Fibroblast of villous mesenchyme (primary cell): ENCODE results near the gene TMUB2. TPM values are rescaled to one million over a fixed set of nuclear protein-coding genes. Genes with fewer than 3 reads are reported as not detected.

Experiments used
- DNase-seq: peaks from one replicate; pipeline ENCODE4 v3.0.0-alpha.2; 2010; ENCODE audit warnings: low read depth
- H3K4me3 ChIP-seq: 2 replicates; pipeline ENCODE4 v1.5.1; 2011; ENCODE audit warnings: low read depth, mild to moderate bottlenecking, low read length
- total RNA-seq: library from RNA; depleted of rRNA; stranded (reverse); fragments of >200 nt; gene quantifications from 2 replicates; pipeline ENCODE4 v1.2.3, GENCODE V29; 2012
- TF ChIP-seq, protein P1 (sequence below): IDR thresholded peaks from 2 replicates; pipeline ENCODE4 v1.5.1; 2012; ENCODE audit warnings: low read depth, mild to moderate bottlenecking, low read length; ENCODE audit not compliant: insufficient read depth

The TMUB2 gene
- total RNA-seq, 1 donor, result 28.1 TPM

DNA sequence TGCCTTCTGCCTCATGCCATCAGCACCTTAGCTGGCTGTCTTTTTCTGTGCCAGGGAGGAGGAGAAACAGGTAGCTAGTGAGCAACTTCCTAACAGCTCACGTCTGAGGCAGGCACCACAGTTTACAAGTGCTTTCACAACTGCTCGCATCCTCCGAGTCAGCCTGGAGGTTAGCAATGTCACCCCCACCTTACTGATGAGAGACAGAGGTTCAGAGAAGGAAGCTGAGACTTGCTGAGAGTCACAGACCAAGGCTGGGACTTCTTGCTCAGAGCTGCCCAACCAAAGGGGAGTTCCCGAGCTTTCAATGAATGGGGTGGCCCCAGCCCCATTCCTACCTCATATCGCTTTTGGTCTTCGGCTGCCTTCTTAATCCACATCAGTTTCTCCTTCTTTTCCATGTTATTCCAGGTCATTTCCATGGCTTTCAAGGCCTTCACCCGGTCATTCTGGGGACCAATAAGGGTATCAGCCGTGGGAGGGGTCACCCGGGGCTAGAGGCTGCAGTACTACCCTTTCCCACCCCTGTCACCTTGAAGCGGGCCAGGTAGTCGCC lies 23.1 kb downstream of the TMUB2 start:
- no peak for DNase-seq
- TF ChIP-seq, protein P1, sequence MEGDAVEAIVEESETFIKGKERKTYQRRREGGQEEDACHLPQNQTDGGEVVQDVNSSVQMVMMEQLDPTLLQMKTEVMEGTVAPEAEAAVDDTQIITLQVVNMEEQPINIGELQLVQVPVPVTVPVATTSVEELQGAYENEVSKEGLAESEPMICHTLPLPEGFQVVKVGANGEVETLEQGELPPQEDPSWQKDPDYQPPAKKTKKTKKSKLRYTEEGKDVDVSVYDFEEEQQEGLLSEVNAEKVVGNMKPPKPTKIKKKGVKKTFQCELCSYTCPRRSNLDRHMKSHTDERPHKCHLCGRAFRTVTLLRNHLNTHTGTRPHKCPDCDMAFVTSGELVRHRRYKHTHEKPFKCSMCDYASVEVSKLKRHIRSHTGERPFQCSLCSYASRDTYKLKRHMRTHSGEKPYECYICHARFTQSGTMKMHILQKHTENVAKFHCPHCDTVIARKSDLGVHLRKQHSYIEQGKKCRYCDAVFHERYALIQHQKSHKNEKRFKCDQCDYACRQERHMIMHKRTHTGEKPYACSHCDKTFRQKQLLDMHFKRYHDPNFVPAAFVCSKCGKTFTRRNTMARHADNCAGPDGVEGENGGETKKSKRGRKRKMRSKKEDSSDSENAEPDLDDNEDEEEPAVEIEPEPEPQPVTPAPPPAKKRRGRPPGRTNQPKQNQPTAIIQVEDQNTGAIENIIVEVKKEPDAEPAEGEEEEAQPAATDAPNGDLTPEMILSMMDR, result no peak
- no peak overlapping the region for H3K4me3 ChIP-seq

DNA sequence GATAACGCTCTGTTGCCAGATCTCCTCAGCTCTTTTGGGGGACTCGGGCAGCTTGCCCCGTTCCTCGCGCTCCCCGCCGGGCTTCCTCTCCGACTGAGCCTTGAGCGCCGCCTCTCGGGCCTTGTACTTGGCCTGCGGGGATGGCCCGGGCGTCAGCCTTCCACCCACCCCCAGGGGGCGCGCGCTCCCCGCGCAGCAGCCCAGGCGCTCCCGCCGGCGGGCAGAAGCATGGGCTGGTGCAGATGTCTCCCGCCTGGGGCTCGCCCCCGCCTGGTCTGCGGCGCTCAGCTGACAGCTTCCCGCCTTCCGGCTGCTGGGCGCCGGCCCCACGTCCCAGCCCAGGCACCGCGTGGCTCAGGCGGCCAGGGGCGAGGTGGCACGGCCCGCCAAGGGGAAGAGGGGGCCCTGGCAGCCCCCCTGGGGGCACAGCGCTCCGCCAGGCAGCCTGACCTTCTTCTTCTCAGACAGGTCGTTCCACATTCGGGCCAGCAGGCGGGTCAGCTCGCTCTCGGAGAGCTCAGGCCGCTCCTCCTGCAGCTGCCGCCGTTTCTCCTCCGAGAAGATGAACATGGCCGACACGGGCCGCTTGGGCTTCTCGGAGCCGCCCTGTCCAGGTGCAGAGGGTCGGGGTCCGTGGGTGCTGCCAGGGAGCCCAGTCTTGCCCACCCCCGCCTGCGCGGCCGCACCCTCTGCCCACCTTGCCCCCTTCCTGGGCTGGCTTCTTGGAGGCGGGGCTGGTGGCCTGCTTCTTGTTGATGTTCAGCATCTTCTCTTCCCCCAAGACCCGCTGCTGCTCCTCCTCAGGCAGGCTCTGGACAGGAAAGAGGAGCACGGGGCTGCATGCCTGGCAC lies 23.8 kb downstream of the TMUB2 start:
- no peak overlapping the region for H3K4me3 ChIP-seq
- DNase-seq, result peak; percentile 91
- TF ChIP-seq, protein P1, result peak; percentile 99

DNA sequence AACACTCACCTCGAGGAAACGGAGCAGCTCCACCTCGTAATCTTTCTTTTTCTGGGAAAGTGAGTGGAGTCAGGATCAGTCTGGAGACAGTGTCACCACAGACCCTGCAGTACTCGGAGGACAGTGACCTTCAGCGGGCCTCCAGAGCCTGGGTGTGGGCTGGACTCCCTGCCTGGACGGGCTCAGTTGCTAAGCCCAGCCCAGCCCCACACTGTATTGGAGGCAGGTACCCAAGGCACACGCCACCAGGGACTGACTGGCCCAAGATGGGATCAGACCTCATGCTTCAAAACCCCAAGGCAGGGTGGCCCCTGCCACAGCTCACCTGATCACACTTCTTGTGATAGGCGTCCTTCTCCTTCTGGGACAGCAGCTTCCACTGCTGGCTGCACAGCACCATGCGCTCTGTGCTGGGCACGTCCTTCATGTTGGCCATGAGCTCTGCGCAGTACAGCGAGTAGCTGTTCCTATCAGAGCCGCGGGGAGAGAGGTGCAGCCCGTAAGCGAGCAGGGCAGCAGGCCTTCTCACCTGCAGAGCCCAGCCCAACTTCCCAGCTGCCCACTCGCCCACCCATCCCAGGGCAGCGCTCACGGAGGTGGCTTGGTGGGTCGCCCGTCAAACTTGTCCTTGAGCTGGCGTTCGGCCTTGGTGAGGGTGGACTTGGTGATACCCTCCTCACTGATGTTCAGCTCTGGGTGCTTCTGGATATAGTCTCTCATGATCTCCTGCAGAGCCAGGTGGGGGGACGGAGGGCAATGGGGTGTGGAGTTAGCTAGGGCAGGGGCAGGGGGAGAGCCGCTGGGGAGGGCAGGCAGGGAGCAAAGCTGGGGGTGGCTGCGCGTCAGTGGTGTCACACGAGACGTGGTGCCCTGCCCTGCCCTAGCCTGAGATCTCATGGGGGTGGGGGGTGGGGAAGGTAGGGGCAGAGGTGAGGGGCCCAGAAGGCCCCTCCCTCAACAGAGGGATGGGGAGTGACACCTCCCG lies 24.8 kb downstream of the TMUB2 start:
- TF ChIP-seq, protein P1, result no peak
- H3K4me3 ChIP-seq, result no peak overlapping the region
- DNase-seq, result no peak

DNA sequence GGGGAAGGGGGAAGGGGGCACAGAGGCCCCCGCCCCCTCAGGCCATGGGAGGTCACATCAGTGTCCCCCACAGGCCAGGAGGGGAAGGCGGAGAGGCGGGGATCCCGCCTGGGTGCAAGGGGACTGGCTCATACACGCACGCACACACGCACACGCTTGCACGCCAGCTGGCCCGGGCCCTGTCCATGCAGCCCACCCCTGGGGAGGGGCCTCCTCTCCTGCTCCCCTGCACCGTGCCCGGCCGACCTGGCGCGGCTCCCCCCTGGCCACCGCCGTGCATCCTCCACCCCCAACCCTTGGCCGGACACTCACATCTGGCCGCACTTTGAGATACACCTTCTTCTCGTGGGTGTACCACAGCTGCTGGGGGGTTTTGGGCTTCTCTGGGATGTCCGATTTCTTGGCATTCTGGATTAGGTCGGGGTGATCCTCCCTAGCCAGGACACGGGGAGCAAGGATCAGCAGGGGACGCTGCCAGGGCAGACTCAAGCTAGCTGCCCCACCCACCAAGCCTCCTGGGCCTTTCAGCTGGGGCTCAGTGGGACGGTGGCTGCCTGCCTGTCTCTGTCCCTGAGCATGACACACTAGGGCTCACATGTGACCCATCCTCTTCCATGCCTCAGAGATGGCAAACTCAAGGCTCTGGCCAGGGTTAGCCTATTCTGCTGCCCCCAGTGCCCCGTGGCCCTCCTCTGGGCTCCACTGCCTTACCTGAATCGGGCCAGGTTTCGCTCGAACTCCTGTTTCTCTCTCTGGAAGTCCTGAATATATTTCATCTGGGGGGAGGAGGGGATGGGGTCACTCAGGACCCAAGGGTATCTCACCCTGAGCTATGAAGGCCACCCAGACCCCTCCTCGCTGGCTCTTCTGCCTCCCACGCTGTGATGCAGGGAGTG lies 26.0 kb downstream of the TMUB2 start:
- no peak for DNase-seq
- TF ChIP-seq, protein P1, result no peak
- H3K4me3 ChIP-seq, result no peak overlapping the region

DNA sequence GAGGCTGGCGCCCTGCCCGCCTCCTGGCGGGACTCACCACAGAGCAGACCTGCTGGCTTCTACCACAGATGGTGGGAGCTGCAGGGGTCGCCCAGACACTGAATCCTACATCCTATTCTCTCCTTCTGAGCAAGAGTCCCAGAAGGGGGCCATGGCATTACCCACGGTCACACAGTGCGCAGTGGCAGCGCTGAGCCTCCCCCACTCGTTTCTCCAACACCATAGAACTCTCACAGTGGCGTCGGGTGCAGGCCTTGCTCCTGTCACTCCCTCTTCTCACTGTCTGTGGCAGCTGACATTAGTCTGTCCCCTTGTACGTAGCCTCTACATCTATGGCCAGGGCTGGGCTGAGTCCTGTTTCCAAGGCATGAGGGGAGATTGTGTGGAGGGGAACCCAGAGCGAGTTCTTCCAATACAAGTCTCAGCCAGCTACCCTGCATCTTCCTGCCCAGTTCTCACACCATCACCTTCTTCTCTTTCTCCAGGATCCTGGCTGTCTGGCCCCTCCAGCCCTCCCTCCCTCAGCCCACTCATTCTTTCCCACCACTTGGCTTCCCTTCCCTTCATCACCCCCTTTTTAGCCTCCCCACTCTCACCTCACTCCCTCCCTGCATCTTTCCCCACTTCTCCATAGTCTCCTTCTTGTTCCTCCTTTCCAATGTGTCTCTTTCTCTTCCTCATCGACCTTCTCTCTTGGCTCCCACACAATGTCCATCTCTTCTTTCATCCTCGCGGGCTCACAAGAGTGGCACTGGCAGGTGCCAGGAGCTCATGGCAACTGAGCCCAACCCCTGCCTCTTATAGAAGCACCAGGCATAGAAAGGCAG lies 26.8 kb downstream of the TMUB2 start:
- no peak for DNase-seq
- TF ChIP-seq, protein P1, result no peak
- no peak overlapping the region for H3K4me3 ChIP-seq

DNA sequence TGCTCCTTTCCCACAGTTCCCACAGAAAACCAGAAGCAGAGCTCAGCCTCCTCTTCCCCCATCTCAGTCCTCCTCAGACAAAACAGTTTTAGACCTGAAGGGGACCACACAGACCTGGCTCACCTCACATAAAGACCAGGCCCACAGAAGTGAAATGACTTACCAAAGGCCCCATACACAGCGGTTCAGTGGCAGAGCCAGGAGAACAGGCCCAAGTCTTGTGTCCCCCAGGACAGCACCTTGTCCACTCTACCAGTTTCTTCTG lies 27.4 kb downstream of the TMUB2 start:
- no peak for DNase-seq
- no peak overlapping the region for H3K4me3 ChIP-seq
- TF ChIP-seq, protein P1, result no peak
